ENCODE data around the gene APOBR. TPM values are rescaled to one million over a fixed set of nuclear protein-coding genes. Genes with fewer than 3 reads are reported as not detected.
A peak's percentile ranks its signal among the peaks of the same experiment; 100 is the strongest.

The APOBR gene
- total and polyA plus RNA-seq, 12 donors = 0.15 to 2.3 (median 0.56) TPM

DNA sequence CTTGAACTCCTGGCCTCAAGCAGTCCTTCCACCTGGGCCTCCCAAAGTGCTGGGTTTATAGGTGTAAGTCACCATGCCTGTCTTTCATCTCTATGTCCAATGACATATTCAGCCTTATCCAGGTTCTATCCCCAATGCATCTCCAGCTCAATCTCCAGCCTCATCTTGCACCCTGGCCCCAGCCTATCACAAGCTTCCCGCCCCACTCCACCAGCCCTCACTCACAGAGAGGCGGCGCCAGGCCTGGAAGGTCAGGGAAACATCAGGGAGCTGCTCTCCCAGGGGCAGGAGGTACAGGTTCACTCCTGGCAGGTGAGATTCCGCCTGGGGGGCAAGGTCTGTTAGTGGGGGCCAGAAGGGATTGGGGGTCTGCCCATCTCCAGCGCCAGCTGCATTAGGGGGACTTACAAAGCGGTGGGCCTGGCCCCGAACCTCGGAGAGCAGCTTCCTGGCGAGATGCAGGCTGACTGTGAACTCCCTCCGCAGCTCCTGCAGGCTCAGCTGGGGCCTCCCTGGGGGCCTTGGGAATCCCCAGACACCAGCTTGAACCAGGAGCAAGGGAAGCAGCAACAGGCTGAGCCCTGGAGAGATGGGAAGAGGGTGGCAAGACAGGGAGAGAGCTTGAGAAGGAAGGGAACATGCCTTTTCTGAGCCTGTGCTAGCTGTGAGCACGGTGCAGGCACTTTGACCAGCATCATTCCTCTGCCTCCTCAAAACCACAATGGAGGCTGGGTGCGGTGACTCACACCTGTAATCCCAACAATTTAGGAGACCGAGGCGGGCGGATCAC, 9.2 kb downstream of the APOBR start:
- Histone ChIP-seq H3K27me3 (peaks cover 0 to 37% (median 0%) of the 10 kb centered on the region in 7 donors), H3K9me3 (no peaks in the 10 kb centered on the region), H3K36me3 (peaks cover 0 to 10% (median 0%) of the 10 kb centered on the region in 9 donors), H3K4me3 (no peak overlapping the region), H3K27ac (no peak overlapping the region), H3K4me1 (peaks cover 0 to 29% (median 0%) of the 10 kb centered on the region in 9 donors)
- DNase-seq = no peak
- ATAC-seq = no peak
- WGBS, 2 donors = 72 to 83% methylated on average over 15 of the region's 15 CpGs
- intact Hi-C loops (cut with DNase I) = no loop called here
- TF ChIP-seq, protein P1, sequence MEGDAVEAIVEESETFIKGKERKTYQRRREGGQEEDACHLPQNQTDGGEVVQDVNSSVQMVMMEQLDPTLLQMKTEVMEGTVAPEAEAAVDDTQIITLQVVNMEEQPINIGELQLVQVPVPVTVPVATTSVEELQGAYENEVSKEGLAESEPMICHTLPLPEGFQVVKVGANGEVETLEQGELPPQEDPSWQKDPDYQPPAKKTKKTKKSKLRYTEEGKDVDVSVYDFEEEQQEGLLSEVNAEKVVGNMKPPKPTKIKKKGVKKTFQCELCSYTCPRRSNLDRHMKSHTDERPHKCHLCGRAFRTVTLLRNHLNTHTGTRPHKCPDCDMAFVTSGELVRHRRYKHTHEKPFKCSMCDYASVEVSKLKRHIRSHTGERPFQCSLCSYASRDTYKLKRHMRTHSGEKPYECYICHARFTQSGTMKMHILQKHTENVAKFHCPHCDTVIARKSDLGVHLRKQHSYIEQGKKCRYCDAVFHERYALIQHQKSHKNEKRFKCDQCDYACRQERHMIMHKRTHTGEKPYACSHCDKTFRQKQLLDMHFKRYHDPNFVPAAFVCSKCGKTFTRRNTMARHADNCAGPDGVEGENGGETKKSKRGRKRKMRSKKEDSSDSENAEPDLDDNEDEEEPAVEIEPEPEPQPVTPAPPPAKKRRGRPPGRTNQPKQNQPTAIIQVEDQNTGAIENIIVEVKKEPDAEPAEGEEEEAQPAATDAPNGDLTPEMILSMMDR (IDR thresholded peaks at IDR 0.05) = no peak

DNA sequence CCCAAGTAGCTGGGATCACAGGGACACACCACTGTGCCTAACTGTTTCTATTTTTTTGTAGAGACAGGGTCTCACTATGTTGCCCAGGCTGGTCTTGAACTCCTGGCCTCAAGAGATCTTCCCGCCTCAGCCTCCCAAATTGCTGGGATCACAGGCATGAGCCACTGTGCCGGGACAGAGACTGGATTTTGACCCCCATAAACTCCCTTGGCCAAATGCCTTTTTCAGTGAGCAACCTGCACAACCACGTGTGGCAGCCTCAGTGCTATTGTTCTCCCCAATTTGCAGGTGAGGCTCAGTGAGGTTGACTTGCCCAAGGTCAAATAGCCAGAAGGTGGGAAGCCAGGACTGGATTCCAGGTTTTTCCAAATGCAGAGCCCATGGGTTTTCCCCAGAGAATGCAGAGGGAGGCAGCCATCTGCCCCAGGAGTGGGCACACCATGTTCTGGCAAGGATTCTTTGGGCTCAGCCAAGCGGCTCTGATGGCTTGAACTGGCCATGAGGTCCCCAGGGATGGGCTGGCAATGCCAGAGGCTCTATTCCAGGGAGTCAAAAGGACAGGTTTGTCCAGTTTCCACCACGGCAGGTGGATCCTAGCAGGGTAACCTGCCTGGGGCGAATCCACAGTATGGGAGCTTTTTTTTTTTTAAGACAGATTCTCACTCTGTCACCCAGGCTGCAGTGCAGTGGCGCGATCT, 10.4 kb downstream of the APOBR start:
- DNase-seq = no peak
- intact Hi-C loops (cut with DNase I) = no loop called here
- peaks cover 0 to 29% (median 0%) of the 10 kb centered on the region in 9 donors for H3K4me1 ChIP-seq
- peaks cover 0 to 37% (median 0%) of the 10 kb centered on the region in 7 donors for H3K27me3 ChIP-seq
- no peak overlapping the region for H3K27ac ChIP-seq
- WGBS, 2 donors = 67 to 82% methylated on average over 8 of the region's 8 CpGs
- ATAC-seq = no peak
- peaks cover 0 to 5% (median 0%) of the 10 kb centered on the region in 9 donors for H3K36me3 ChIP-seq
- TF ChIP-seq, protein P1 (IDR thresholded peaks at IDR 0.05) = no peak
- no peaks in the 10 kb centered on the region for H3K9me3 ChIP-seq
- H3K4me3 ChIP-seq = peak overlapping the region in 1 of 10 donors; percentile 16

DNA sequence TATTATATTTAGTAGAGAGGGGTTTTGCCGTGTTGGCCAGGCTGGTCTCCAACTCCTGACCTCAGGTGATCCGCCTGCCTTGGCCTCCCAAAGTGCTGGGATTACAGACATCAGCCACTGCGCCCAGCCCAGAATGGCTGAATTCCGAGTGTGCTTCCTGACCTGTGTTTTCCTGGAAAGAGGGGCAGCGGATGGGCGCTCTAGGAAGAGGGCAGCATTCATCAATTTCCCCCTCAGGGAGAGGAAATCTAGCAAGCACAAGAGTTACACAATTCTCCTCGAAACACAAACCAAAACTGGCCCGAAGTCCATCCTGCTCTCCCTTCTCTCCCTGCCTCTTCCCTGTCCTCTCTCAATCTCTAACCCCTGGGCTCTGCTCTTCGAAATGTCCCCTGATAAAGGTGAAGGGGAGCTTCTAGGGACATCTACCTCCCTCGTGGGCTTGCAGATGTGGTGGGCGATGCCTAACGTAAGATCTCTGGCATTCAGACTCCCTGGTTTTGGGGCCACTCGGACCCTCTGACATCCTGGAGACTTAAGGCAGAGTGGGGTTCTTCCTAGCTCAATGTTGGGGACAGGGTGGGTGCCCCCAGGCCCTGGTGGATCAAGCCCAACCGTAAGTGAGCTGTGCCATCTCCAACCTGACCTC, 11.2 kb downstream of the APOBR start:
- DNase-seq = no peak
- TF ChIP-seq, protein P1 (IDR thresholded peaks at IDR 0.05) = no peak
- Histone ChIP-seq H3K9me3 (no peaks in the 10 kb centered on the region), H3K27ac (peak overlapping the region in 1 of 10 donors; percentile 76), H3K4me1 (peaks cover 0 to 29% (median 0%) of the 10 kb centered on the region in 9 donors), H3K27me3 (peaks cover 0 to 37% (median 0%) of the 10 kb centered on the region in 7 donors), H3K36me3 (peaks cover 0 to 4% (median 0%) of the 10 kb centered on the region in 9 donors), H3K4me3 (peak overlapping the region in 1 of 10 donors; percentile 43)
- ATAC-seq = no peak
- WGBS, 2 donors = 61 to 69% methylated on average over 14 of the region's 14 CpGs
- intact Hi-C loops (cut with DNase I) = no loop called here

DNA sequence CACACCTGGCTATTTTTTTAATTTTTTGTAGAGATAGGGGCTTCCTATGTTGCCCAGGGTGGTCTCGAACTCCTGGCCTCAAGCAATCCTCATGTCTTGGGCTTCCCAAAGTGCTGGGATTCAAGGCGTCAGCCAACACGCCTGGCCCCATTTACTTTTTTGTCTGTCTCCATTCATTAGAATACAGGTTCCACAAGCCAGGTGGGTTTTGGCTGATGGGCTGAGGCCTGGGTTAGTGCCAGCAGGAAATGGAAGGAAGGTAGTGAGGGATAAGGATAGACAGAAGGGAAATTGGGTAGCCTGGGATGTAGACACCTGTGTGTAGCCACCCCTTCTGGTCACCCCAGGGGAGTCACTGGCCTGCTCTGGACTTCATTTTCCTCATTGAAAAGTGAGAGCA, 16.6 kb downstream of the APOBR start:
- intact Hi-C loops (cut with DNase I) = no loop called here
- 85 to 95% methylated on average over 3 of the region's 3 CpGs for WGBS, 2 donors
- Histone ChIP-seq H3K4me3 (no peak overlapping the region), H3K4me1 (peaks cover 0 to 19% (median 0%) of the 10 kb centered on the region in 9 donors), H3K9me3 (no peaks in the 10 kb centered on the region), H3K27ac (no peak overlapping the region), H3K27me3 (peaks cover 0 to 16% (median 0%) of the 10 kb centered on the region in 7 donors), H3K36me3 (no peaks in the 10 kb centered on the region)
- DNase-seq (no peak), ATAC-seq (no peak)
- TF ChIP-seq, protein P1 (IDR thresholded peaks at IDR 0.05) = no peak
